Measurements from ENCODE around the gene UBR2. TPM values are rescaled to one million over a fixed set of nuclear protein-coding genes. Genes with fewer than 3 reads are reported as not detected.

UBR2 gene
- total RNA-seq, 1 donor from 2014 or later, result 8.3 TPM

DNA sequence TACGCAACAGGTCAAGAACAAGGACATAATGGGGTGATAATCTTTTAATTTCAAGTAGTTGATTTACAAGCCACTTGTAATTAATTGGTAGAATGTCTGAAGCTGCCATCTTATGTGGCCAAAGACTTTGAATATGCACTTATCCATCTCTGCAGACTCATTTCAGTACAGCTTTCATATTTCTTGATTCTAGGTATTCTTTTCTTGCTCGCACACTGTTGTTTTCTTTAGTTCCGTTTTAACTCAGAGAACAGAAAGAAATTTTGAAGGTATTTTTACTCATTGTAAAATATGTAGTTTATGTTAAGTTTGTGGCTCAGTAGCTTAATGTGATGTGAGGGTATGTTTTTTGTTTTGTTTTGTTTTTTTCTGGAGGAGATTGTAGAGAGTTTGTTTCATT, 73.9 kb downstream of the UBR2 start:
- no peak for DNase-seq (ENCODE audit: low read depth)
- H3K4me3 ChIP-seq (ENCODE audit: low read depth, low read length), result no peak overlapping the region
- TF ChIP-seq, protein P1, sequence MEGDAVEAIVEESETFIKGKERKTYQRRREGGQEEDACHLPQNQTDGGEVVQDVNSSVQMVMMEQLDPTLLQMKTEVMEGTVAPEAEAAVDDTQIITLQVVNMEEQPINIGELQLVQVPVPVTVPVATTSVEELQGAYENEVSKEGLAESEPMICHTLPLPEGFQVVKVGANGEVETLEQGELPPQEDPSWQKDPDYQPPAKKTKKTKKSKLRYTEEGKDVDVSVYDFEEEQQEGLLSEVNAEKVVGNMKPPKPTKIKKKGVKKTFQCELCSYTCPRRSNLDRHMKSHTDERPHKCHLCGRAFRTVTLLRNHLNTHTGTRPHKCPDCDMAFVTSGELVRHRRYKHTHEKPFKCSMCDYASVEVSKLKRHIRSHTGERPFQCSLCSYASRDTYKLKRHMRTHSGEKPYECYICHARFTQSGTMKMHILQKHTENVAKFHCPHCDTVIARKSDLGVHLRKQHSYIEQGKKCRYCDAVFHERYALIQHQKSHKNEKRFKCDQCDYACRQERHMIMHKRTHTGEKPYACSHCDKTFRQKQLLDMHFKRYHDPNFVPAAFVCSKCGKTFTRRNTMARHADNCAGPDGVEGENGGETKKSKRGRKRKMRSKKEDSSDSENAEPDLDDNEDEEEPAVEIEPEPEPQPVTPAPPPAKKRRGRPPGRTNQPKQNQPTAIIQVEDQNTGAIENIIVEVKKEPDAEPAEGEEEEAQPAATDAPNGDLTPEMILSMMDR (conservative IDR thresholded peaks at IDR 0.05; ENCODE audit: low read depth, low read length), result no peak

DNA sequence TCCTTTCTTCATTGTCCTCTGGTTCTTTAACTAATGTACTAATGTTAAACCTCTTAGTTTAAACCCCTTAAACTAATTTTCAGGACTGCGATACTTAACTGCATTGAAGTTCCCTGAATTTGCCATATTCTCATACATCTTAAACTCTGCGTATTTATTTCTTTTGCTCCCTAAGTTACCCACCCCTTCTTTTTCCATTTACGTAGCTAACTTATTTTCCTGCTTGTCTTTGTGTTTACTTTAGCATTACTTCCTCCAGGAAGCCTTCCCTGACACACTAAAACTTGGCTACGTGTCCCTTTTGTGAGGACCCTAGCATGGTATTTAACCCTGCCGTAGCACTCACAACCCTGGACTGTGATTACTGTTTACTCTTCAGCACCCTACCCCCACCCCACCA, 79.0 kb downstream of the UBR2 start:
- DNase-seq (ENCODE audit: low read depth), result no peak
- TF ChIP-seq, protein P1 (conservative IDR thresholded peaks at IDR 0.05; ENCODE audit: low read depth, low read length), result no peak
- H3K4me3 ChIP-seq (ENCODE audit: low read depth, low read length), result no peak overlapping the region

DNA sequence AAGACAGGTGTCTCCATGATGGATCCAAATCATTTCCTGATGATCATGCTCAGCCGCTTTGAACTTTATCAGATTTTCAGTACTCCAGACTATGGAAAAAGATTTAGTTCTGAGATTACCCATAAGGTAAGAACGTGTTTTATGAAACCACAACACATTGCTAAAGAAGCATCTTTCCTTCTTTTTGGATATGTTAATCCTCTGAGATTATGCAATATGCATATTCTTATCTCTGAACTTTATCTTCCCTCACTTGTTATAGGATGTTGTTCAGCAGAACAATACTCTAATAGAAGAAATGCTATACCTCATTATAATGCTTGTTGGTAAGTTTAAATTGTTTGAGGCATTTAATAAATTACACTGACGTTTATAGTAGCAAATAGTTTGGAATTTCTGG, 80.4 kb downstream of the UBR2 start:
- DNase-seq (ENCODE audit: low read depth), result no peak
- no peak overlapping the region for H3K4me3 ChIP-seq (ENCODE audit: low read depth, low read length)
- TF ChIP-seq, protein P1 (conservative IDR thresholded peaks at IDR 0.05; ENCODE audit: low read depth, low read length), result no peak

DNA sequence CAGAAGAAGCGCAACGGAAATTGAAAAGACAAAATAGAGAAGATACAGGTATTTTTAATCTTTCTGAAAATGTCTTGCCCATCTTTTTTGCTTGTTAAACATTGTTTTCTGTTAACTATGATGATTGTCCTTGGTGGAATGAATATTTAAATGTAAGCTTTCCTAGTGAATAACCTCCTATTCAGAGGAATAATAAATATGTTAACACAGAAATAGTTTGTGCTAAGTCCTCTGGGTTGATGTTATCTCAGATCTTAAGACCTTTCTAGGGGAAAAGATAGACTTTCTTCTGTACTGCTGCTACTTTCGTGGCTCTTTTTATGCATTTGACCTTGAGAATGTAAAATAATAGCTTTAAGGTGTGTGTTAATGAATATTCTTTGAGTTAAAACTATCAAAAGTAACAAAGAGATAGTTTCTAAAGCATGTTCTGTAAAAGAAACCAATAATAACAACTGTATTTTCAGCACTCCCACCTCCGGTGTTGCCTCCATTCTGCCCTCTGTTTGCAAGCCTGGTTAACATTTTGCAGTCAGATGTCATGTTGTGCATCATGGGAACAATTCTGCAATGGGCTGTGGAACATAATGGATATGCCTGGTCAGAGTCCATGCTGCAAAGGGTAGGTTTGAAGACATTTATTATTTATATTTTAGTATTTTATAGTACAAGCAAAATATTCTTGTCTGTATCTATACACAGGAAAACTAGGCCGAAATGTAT, 88.4 kb downstream of the UBR2 start:
- no peak for DNase-seq (ENCODE audit: low read depth)
- H3K4me3 ChIP-seq (ENCODE audit: low read depth, low read length), result no peak overlapping the region
- TF ChIP-seq, protein P1 (conservative IDR thresholded peaks at IDR 0.05; ENCODE audit: low read depth, low read length), result no peak

DNA sequence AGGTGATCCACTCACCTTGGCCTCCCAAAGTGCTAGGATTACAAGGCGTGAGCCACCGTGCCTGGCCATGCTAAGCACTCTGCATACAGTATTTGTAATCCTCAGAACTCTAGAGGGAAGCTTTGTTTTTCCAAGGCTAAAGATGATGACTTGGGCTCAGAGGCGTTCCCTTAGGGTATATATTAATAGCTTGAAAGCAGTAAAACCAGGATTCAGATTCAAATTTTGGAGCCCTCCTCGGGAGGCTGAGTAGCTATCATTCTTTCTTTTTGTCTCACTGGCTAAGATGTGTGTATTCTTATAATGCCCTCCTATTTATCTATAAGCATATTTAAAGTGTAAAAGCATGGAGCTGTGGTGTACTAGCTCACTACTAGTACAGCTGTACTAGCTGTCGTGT, 90.0 kb downstream of the UBR2 start:
- DNase-seq (ENCODE audit: low read depth), result no peak
- H3K4me3 ChIP-seq (ENCODE audit: low read depth, low read length), result no peak overlapping the region
- TF ChIP-seq, protein P1 (conservative IDR thresholded peaks at IDR 0.05; ENCODE audit: low read depth, low read length), result no peak

DNA sequence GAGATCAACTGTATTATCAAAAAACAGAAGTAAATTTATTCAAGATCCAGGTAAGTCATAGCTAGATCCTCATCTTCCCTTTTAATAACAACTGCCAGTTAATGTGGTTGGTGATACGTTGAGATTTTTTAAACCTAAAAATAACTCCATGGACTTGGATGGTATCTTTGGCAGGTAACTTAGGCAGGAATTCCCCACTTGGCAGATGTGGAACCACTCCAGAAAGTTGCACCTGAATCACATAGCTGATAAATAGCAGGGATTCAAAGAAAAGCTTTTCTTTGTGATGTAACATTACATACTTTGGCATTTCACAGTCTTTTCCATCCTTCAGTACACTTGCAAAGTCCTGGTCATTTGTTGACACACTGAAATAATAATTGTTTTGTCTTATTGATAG, 96.0 kb downstream of the UBR2 start:
- H3K4me3 ChIP-seq (ENCODE audit: low read depth, low read length), result no peak overlapping the region
- TF ChIP-seq, protein P1 (conservative IDR thresholded peaks at IDR 0.05; ENCODE audit: low read depth, low read length), result no peak
- DNase-seq (ENCODE audit: low read depth), result no peak

DNA sequence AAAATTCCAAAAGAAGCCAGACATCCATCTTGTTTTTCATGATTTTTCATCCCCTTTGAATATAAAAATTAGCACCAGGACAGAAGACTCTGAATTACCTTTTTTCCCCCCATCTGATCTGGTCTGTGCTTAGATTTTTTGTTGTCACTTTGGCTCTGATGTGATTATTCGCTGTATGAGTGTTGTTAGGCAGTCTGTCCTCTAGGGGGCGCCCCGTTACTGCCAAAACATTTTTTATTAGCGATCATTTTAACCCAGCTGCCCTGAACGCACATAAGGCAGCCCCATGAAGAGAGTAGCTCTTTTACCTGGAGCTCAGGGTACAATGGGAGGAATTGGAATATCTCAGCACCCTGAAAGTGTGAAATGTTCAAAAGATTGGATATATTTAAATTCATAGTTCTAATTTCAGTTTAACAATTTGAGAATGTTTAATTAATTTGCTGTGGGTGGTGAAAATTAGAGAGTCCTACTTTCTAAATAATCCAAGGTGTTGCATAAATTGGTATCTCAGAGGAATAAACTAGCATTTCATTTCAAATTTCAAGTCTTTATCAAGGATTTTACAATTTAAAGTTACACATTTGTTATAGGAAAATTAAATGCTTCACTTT, 97.8 kb downstream of the UBR2 start:
- TF ChIP-seq, protein P1 (conservative IDR thresholded peaks at IDR 0.05; ENCODE audit: low read depth, low read length), result peak; percentile 91
- peak; percentile 4 for DNase-seq (ENCODE audit: low read depth)
- no peak overlapping the region for H3K4me3 ChIP-seq (ENCODE audit: low read depth, low read length)

Measured in epithelial cell of proximal tubule (primary cell).